ENCODE results near the gene SOD1.
"Not testable (repeated sequence)": the region's sequence is repeated elsewhere in the genome, so short reads cannot be mapped to it uniquely, and the experiment has no call there.

The SOD1 gene

GRCh38 chr21:31656199-31657095 lies 3.0 kb upstream of the SOD1 start:
- DNase-seq = no peak

GRCh38 chr21:31658053-31658452 lies 1.4 kb upstream of the SOD1 start:
- no peak for DNase-seq

- DNase-seq = no peak
Measured at GRCh38 chr21:31659286-31659535, 282 bp upstream of the SOD1 start.

- no peak for DNase-seq
Measured at GRCh38 chr21:31660259-31660565, 719 bp downstream of the SOD1 start.

GRCh38 chr21:31660591-31660990 lies 1.1 kb downstream of the SOD1 start:
- no peak for DNase-seq

- no peak for DNase-seq
Measured at GRCh38 chr21:31663584-31664249, 4.2 kb downstream of the SOD1 start.

GRCh38 chr21:31665397-31665796 lies 5.9 kb downstream of the SOD1 start:
- DNase-seq = no peak

GRCh38 chr21:31665869-31666268 lies 6.4 kb downstream of the SOD1 start:
- DNase-seq = not testable (repeated sequence)

- DNase-seq = no peak
Measured at GRCh38 chr21:31666445-31667010, 7.0 kb downstream of the SOD1 start.

- no peak for DNase-seq
Measured at GRCh38 chr21:31667132-31667531, 7.6 kb downstream of the SOD1 start.

GRCh38 chr21:31667639-31668038 lies 8.1 kb downstream of the SOD1 start:
- DNase-seq = no peak

GRCh38 chr21:31668651-31669491 lies 9.4 kb downstream of the SOD1 start:
- DNase-seq = no peak

GRCh38 chr21:31670070-31670469 lies 10.6 kb downstream of the SOD1 start:
- DNase-seq = no peak

- no peak for DNase-seq
Measured at GRCh38 chr21:31671146-31671716, 11.7 kb downstream of the SOD1 start.

GRCh38 chr21:31671931-31672330 lies 12.4 kb downstream of the SOD1 start:
- DNase-seq = no peak

- DNase-seq = no peak
Measured at GRCh38 chr21:31673321-31673912, 13.9 kb downstream of the SOD1 start.

- no peak for DNase-seq
Measured at GRCh38 chr21:31675318-31675717, 15.8 kb downstream of the SOD1 start.

- DNase-seq = no peak
Measured at GRCh38 chr21:31675960-31676359, 16.5 kb downstream of the SOD1 start.

GRCh38 chr21:31677047-31677446 lies 17.6 kb downstream of the SOD1 start:
- DNase-seq = no peak

GRCh38 chr21:31678478-31678877 lies 19.0 kb downstream of the SOD1 start:
- DNase-seq = no peak

- DNase-seq = no peak
Measured at GRCh38 chr21:31682620-31683019, 23.1 kb downstream of the SOD1 start.

- no peak for DNase-seq
Measured at GRCh38 chr21:31683029-31683428, 23.5 kb downstream of the SOD1 start.

GRCh38 chr21:31684918-31685317 lies 25.4 kb downstream of the SOD1 start:
- DNase-seq = no peak

Data from T-helper 9 cell (primary cell).